ENCODE data around the gene FOXP1. TPM values are rescaled to one million over a fixed set of nuclear protein-coding genes. Genes with fewer than 3 reads are reported as not detected.

The FOXP1 gene
- total RNA-seq, 4 donors from 2014 or later: 54.2 to 152 (median 129) TPM

DNA sequence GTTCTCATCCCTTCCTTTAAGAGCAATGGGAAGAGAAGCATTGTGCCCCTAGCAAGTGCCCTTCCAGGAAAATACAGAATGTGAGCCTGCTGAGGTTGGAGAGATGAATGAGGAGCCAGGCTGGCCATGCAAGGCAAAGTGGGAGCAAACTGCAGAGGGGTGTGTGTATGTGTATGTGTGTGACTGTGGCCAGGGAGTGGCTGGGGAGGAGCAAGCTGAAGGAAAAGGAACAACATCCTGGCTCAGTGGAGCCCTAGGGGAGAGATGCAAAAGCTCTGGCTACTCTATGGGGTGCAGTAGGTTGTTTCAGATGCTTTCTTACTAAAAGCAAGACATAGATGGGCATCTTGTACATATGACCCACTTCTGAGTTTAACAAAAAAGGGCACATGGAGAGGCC, 20.6 kb downstream of the FOXP1 start:
- H3K4me3 ChIP-seq: no peak overlapping the region
- H3K9me3 ChIP-seq: no peaks in the 10 kb centered on the region
- intact Hi-C loops (cut with DNase I; ENCODE audit: low total_unique reads): no loop called here
- no peaks in the 10 kb centered on the region for H3K27me3 ChIP-seq
- TF ChIP-seq, protein P1, sequence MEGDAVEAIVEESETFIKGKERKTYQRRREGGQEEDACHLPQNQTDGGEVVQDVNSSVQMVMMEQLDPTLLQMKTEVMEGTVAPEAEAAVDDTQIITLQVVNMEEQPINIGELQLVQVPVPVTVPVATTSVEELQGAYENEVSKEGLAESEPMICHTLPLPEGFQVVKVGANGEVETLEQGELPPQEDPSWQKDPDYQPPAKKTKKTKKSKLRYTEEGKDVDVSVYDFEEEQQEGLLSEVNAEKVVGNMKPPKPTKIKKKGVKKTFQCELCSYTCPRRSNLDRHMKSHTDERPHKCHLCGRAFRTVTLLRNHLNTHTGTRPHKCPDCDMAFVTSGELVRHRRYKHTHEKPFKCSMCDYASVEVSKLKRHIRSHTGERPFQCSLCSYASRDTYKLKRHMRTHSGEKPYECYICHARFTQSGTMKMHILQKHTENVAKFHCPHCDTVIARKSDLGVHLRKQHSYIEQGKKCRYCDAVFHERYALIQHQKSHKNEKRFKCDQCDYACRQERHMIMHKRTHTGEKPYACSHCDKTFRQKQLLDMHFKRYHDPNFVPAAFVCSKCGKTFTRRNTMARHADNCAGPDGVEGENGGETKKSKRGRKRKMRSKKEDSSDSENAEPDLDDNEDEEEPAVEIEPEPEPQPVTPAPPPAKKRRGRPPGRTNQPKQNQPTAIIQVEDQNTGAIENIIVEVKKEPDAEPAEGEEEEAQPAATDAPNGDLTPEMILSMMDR (IDR thresholded peaks at IDR 0.05): no peak
- no peak for TF ChIP-seq POLR2A (IDR thresholded peaks at IDR 0.05)
- no peak overlapping the region for H3K27ac ChIP-seq
- no peaks in the 10 kb centered on the region for H3K4me1 ChIP-seq
- H3K36me3 ChIP-seq: no peaks in the 10 kb centered on the region
- no peak for DNase-seq

- no peak overlapping the region for H3K4me3 ChIP-seq
- H3K36me3 ChIP-seq: no peaks in the 10 kb centered on the region
- H3K9me3 ChIP-seq: no peaks in the 10 kb centered on the region
- DNase-seq: no peak
- H3K27me3 ChIP-seq: no peaks in the 10 kb centered on the region
- no peak overlapping the region for H3K27ac ChIP-seq
- intact Hi-C loops (cut with DNase I; ENCODE audit: low total_unique reads): no loop called here
- H3K4me1 ChIP-seq: no peaks in the 10 kb centered on the region
- TF ChIP-seq, protein P1 (IDR thresholded peaks at IDR 0.05): no peak
- no peak for TF ChIP-seq POLR2A (IDR thresholded peaks at IDR 0.05)
Observed at GRCh38 chr3:71560665-71561064, 22.9 kb downstream of the FOXP1 start.

DNA sequence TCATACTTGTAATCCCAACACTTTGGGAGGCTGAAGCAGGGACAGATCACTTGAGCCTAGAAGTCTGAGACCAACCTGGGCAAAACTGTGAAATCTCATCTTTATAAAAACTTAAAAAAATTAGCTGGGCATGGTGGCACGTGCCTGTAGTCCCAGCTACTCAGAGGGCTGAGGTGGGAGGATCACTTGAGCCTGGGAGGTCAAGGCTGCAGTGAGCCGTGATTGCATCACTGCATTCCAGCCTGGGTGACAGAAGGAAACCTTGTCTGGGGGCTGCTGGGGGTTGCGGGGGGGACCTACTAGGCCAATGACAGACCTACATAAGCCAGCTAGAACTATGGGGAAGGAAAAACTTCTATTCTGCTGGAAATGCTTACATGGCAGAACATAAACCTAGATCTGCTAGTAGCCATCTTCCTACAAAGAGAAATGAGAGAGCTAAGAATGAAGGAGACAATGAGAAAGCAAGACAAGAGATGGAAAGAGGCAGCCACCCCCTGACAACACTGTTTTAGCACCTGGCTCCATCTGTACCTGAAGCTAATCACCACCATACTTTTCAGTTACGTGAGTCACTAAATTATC, 23.9 kb downstream of the FOXP1 start:
- no peak overlapping the region for H3K4me3 ChIP-seq
- H3K27me3 ChIP-seq: no peaks in the 10 kb centered on the region
- no peaks in the 10 kb centered on the region for H3K36me3 ChIP-seq
- no peak overlapping the region for H3K27ac ChIP-seq
- intact Hi-C loops (cut with DNase I; ENCODE audit: low total_unique reads): no loop called here
- no peaks in the 10 kb centered on the region for H3K4me1 ChIP-seq
- no peak for DNase-seq
- TF ChIP-seq, protein P1 (IDR thresholded peaks at IDR 0.05): no peak
- no peak for TF ChIP-seq POLR2A (IDR thresholded peaks at IDR 0.05)
- no peaks in the 10 kb centered on the region for H3K9me3 ChIP-seq

DNA sequence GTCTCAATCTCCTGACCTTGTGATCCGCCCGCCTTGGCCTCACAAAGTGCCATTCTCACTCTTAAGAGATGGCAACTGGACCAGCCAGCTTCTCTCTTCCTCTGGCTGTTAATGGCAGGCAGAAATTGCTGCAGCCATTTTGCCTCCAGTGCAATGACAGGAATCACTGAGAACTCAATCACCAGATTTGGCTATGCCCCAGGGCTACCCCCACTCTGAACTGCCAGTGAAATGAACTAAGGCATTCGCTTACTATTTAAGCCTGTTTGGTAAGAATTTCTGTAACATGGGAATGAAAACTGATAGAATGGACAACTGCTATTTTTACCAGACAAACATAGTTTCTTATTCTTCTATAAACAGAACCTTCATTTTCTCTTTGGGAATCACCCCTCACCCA, 24.5 kb downstream of the FOXP1 start:
- TF ChIP-seq, protein P1 (IDR thresholded peaks at IDR 0.05): no peak
- TF ChIP-seq POLR2A (IDR thresholded peaks at IDR 0.05): no peak
- Histone ChIP-seq H3K27ac (no peak overlapping the region), H3K4me1 (no peaks in the 10 kb centered on the region), H3K9me3 (no peaks in the 10 kb centered on the region), H3K27me3 (no peaks in the 10 kb centered on the region), H3K36me3 (no peaks in the 10 kb centered on the region), H3K4me3 (no peak overlapping the region)
- intact Hi-C loops (cut with DNase I; ENCODE audit: low total_unique reads): no loop called here
- DNase-seq: no peak

DNA sequence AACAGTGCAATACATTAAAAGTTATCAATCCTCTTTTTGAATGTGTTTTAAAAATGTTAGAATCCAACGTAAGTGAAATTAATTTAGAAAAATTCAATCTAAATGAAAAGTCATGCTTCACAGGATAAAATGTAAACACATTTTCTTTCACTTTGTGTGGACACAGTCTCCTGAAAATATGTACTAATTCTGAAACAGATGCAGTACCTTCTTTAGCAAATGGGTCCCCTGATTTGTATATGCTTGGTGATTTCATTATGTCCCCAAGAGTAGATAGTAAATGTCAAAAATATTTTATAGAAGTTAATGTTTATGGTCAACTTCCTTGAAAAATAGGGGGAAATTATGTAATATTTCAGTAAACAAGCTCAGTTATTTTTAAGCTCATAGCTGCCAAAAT, 28.9 kb downstream of the FOXP1 start:
- no peaks in the 10 kb centered on the region for H3K36me3 ChIP-seq

More for the DNA sequence above, 28.9 kb downstream of the FOXP1 start:
- no peaks in the 10 kb centered on the region for H3K9me3 ChIP-seq
- no peak overlapping the region for H3K4me3 ChIP-seq
- DNase-seq: no peak
- H3K27me3 ChIP-seq: no peaks in the 10 kb centered on the region
- TF ChIP-seq, protein P1 (IDR thresholded peaks at IDR 0.05): no peak
- TF ChIP-seq POLR2A (IDR thresholded peaks at IDR 0.05): no peak
- intact Hi-C loops (cut with DNase I; ENCODE audit: low total_unique reads): no loop called here
- H3K27ac ChIP-seq: no peak overlapping the region
- no peaks in the 10 kb centered on the region for H3K4me1 ChIP-seq

Measured in uterus (tissue), 4 donors.